HCT116 (cell line): ENCODE data around the gene PTGES2. TPM values are rescaled to one million over a fixed set of nuclear protein-coding genes. Genes with fewer than 3 reads are reported as not detected.
A peak's percentile ranks its signal among the peaks of the same experiment; 100 is the strongest.

ENCODE experiments used
- ATAC-seq: fragments of 200-7000 bp; cut with Tn5 transposase; 2 replicates; pipeline ENCODE4 v1.9.1; 2020; ENCODE audit warnings: mild to moderate bottlenecking, moderate library complexity
- BruUV-seq: library from RNA; stranded (reverse); fragments of 400-500 nt; replicated peaks from 2 replicates; lab custom pipeline; 2021; lab: Mats Ljungman, UMichigan
- CTCF ChIA-PET: fragments of 300-600 bp; sonication (Branson Sonifier 250); formaldehyde crosslinking; loops from one replicate; lab custom pipeline; 2021; ENCODE audit warnings: antibody characterized with exemption; lab: Charles Lee
- POLR2A ChIA-PET: fragments of 300-600, 350-600 bp; sonication (Branson Sonifier 250); formaldehyde crosslinking; loops from one replicate; lab custom pipeline; 2021; ENCODE audit warnings: antibody characterized with exemption; lab: Charles Lee
- RAD21 ChIA-PET, 2 experiments: fragments of 300-600 bp; sonication (Branson Sonifier 250); formaldehyde crosslinking; loops; one replicate each; lab custom pipeline; 2023; ENCODE audit warnings: low total read pairs in 2 of 2; ENCODE audit not compliant: uncharacterized antibody in 2 of 2, unreplicated experiment in 2 of 2, low non-redundant PET in 1 of 2; lab: Charles Lee
- DNase-seq: peaks from one replicate; pipeline ENCODE4 v3.0.0-alpha.2; 2010; ENCODE audit warnings: low read depth, low spot score
- H2AFZ ChIP-seq: fragments of 200-600 bp; shearing (Covaris generic), sonication (generic); 2 replicates; pipeline ENCODE4 v1.6.1; 2017; ENCODE audit warnings: low read depth, mixed run types, mixed read lengths, antibody characterized with exemption, low read length; ENCODE audit not compliant: poor library complexity, severe bottlenecking
- H3K27ac ChIP-seq: 2 replicates; pipeline ENCODE4 v1.5.1; 2012; ENCODE audit warnings: low read depth, low read length
- H3K27me3 ChIP-seq: fragments of 200-600 bp; sonication (generic); 2 replicates; pipeline ENCODE4 v1.6.1; 2016; ENCODE audit warnings: mixed run types, low read length, mixed read lengths; ENCODE audit not compliant: insufficient read depth
- H3K36me3 ChIP-seq, 2 experiments: fragments of 200-500 bp in 1 of 2; fragments of 200-600 bp in 1 of 2; sonication (Bioruptor generic) in 1 of 2; sonication (generic) in 1 of 2; 2 replicates each; pipeline versions ENCODE4 v1.5.1 to v1.6.1; 2014 to 2016; ENCODE audit warnings: low read length in 2 of 2, inconsistent platforms in 1 of 2, mixed read lengths in 1 of 2, mixed run types in 1 of 2; ENCODE audit not compliant: insufficient read depth in 2 of 2, control insufficient read depth in 1 of 2
- H3K4me1 ChIP-seq, 2 experiments: fragments of 200-600 bp in 1 of 2; sonication (generic) in 1 of 2; 2 replicates each; pipeline versions ENCODE4 v1.5.1 to v1.6.1; 2012 to 2017; ENCODE audit warnings: low read length in 2 of 2, inconsistent platforms in 1 of 2, mild to moderate bottlenecking in 1 of 2, mixed read lengths in 1 of 2, mixed run types in 1 of 2, moderate library complexity in 1 of 2; ENCODE audit not compliant: insufficient read depth in 2 of 2, control insufficient read depth in 1 of 2
- H3K4me2 ChIP-seq: fragments of 200-600 bp; sonication (generic); 2 replicates; pipeline ENCODE4 v1.6.1; 2017; ENCODE audit warnings: mixed run types, low read length, mixed read lengths
- H3K4me3 ChIP-seq, 2 experiments: fragments of 200-600 bp in 1 of 2; sonication (generic) in 1 of 2; replicated peaks in 1 of 2; 2 replicates each; pipeline ENCODE4 v1.5.1; 2011 to 2016; ENCODE audit warnings: low read length in 2 of 2, control low read depth in 1 of 2, low read depth in 1 of 2, mild to moderate bottlenecking in 1 of 2, mixed read lengths in 1 of 2, mixed run types in 1 of 2
- H3K79me2 ChIP-seq: fragments of 200-600 bp; sonication (generic); 2 replicates; pipeline ENCODE4 v1.6.1; 2017; ENCODE audit warnings: mild to moderate bottlenecking, mixed run types, low read length, moderate library complexity, mixed read lengths; ENCODE audit not compliant: insufficient read depth
- H3K9ac ChIP-seq: fragments of 200-600 bp; sonication (generic); 2 replicates; pipeline ENCODE4 v1.6.1; 2016; ENCODE audit warnings: low read length, mixed read lengths
- H3K9me2 ChIP-seq: fragments of 200-600 bp; sonication (generic), shearing (Covaris generic); 2 replicates; pipeline ENCODE4 v1.6.1; 2017; ENCODE audit warnings: mixed run types, mild to moderate bottlenecking, moderate library complexity; ENCODE audit not compliant: insufficient read depth
- H3K9me3 ChIP-seq, 2 experiments: fragments of 200-500 bp in 1 of 2; fragments of 200-600 bp in 1 of 2; sonication (Bioruptor generic) in 1 of 2; sonication (generic) in 1 of 2; 2 replicates each; pipeline ENCODE4 v1.6.1; 2014 to 2017; ENCODE audit warnings: low read length in 2 of 2, mixed read lengths in 2 of 2, inconsistent platforms in 1 of 2, low read depth in 1 of 2, mild to moderate bottlenecking in 1 of 2, mixed run types in 1 of 2, moderate library complexity in 1 of 2; ENCODE audit not compliant: control insufficient read depth in 1 of 2, insufficient read depth in 1 of 2
- H4K20me1 ChIP-seq: fragments of 200-600 bp; sonication (generic), shearing (Covaris generic); 2 replicates; pipeline ENCODE4 v1.6.1; 2017; ENCODE audit warnings: mixed run types, mild to moderate bottlenecking, moderate library complexity; ENCODE audit not compliant: insufficient read depth
- ATF3 ChIP-seq: IDR thresholded peaks from 2 replicates; pipeline ENCODE4 v1.6.1; 2012
- CBX3 ChIP-seq: IDR thresholded peaks from 2 replicates; pipeline ENCODE4 v1.6.1; 2012; ENCODE audit warnings: low read depth
- CEBPB ChIP-seq: IDR thresholded peaks from 2 replicates; pipeline ENCODE4 v1.6.1; 2012; ENCODE audit warnings: low read depth
- CTCF ChIP-seq, 3 experiments: fragments of 200-600 bp in 1 of 3; sonication (generic) in 1 of 3; IDR thresholded peaks in 2 of 3; conservative IDR thresholded peaks in 1 of 3; 2 replicates each; pipeline ENCODE4 v1.5.1; 2012 to 2017; ENCODE audit warnings: low read depth in 2 of 3, low read length in 2 of 3, antibody characterized with exemption in 1 of 3, borderline replicate concordance in 1 of 3, control low read depth in 1 of 3, mild to moderate bottlenecking in 1 of 3, mixed read lengths in 1 of 3, mixed run types in 1 of 3, moderate library complexity in 1 of 3; ENCODE audit not compliant: insufficient read depth in 1 of 3
- ELF1 ChIP-seq: IDR thresholded peaks from 2 replicates; pipeline ENCODE4 v1.6.1; 2012; ENCODE audit warnings: low read depth, borderline replicate concordance
- FOSL1 ChIP-seq: IDR thresholded peaks from 2 replicates; pipeline ENCODE4 v1.6.1; 2012; ENCODE audit warnings: low read depth
- JUND ChIP-seq: IDR thresholded peaks from 2 replicates; pipeline ENCODE4 v1.6.1; 2012
- POLR2A ChIP-seq: IDR thresholded peaks from 2 replicates; pipeline ENCODE4 v1.7.0; 2011; ENCODE audit warnings: borderline replicate concordance; ENCODE audit not compliant: insufficient read depth, insufficient read length; ENCODE audit errors: extremely low read depth
- POLR2AphosphoS5 ChIP-seq: IDR thresholded peaks from 2 replicates; pipeline ENCODE4 v1.6.1; 2011; ENCODE audit warnings: mild to moderate bottlenecking, low read depth, low read length, moderate library complexity
- RAD21 ChIP-seq: IDR thresholded peaks from 2 replicates; pipeline ENCODE4 v1.6.1; 2012; ENCODE audit warnings: low read depth, mild to moderate bottlenecking
- SP1 ChIP-seq: IDR thresholded peaks from 2 replicates; pipeline ENCODE4 v1.6.1; 2012; ENCODE audit warnings: low read depth
- SRF ChIP-seq: IDR thresholded peaks from 2 replicates; pipeline ENCODE4 v1.6.1; 2012; ENCODE audit warnings: low read depth
- TCF7L2 ChIP-seq: IDR thresholded peaks from 2 replicates; pipeline ENCODE4 v1.7.0; 2011; ENCODE audit warnings: borderline replicate concordance, inconsistent platforms; ENCODE audit not compliant: insufficient read depth, insufficient read length; ENCODE audit errors: extremely low read depth
- YY1 ChIP-seq: IDR thresholded peaks from 2 replicates; pipeline ENCODE4 v1.6.1; 2011; ENCODE audit warnings: low read length, low read depth, moderate library complexity, mild to moderate bottlenecking; ENCODE audit not compliant: insufficient replicate concordance; ENCODE audit errors: extremely low read depth
- ZFX ChIP-seq: fragments of 450-650 bp; IDR thresholded peaks from 2 replicates; pipeline ENCODE4 v1.6.1; 2017
- ZNF274 ChIP-seq: fragments of 200-500 bp; sonication (Bioruptor generic); IDR thresholded peaks from 2 replicates; pipeline ENCODE4 v1.6.1; 2014; ENCODE audit warnings: mild to moderate bottlenecking, low read depth, low read length, inconsistent platforms
- intact Hi-C: fragments of 100-400 bp; cut with micrococcal nuclease; formaldehyde crosslinking; loops from 2 replicates; pipeline ENCODE4 v1.10.0; 2022
- total RNA-seq: library from RNA; stranded (reverse); gene quantifications from one replicate; pipeline ENCODE4 v1.2.1, GENCODE V29; 2021; ENCODE audit not compliant: unreplicated experiment
- TF ChIP-seq, protein P1 (sequence below): IDR thresholded peaks from 2 replicates; pipeline ENCODE4 v1.6.1; 2012

The PTGES2 gene
- total RNA-seq, 1 experiment from 2014 or later, result 148 TPM

- DNase-seq, result peak; percentile 89
- TF ChIP-seq POLR2AphosphoS5, result peak; percentile 40; the same call in 1 of the 2 replicates
- no peak for TF ChIP-seq FOSL1
- TF ChIP-seq SP1, result 0 out of 2 replicates have a peak, but pooled peaks have one; percentile 19
- H3K4me1 ChIP-seq, result peaks cover 31 to 58% of the 10 kb centered on the region in 2 experiments
- H3K36me3 ChIP-seq, result no peaks in the 10 kb centered on the region
- H3K9ac ChIP-seq, result peak overlapping the region; percentile 39
- intact Hi-C loops, result no loop called here
- H3K27ac ChIP-seq, result peak overlapping the region; percentile 32; the same call in 1 of the 2 replicates
- no TSS peak for BruUV-seq
- ChIA-PET POLR2A (interaction anchor here (0.7 to 1.9 kb wide), 2 partner anchors 16 to 20 kb away, joined by 3 to 5 read pairs; no protein-coding TSS in a partner anchor), RAD21 (no interaction called here), CTCF (interaction anchor here (1.0 to 1.9 kb wide), 4 partner anchors 24 to 151 kb away, joined by 3 to 7 read pairs (median 3); no protein-coding TSS in a partner anchor)
- no peak overlapping the region for H2AFZ ChIP-seq
- H4K20me1 ChIP-seq, result no peaks in the 10 kb centered on the region
- H3K27me3 ChIP-seq, result no peaks in the 10 kb centered on the region
- no peak overlapping the region for H3K4me3 ChIP-seq
- no peaks in the 10 kb centered on the region for H3K9me3 ChIP-seq
- H3K79me2 ChIP-seq, result peaks cover 78% of the 10 kb centered on the region
- peak; percentile 74 for ATAC-seq
- no peaks in the 10 kb centered on the region for H3K9me2 ChIP-seq
- peak overlapping the region; percentile 57 for H3K4me2 ChIP-seq
Observed at GRCh38 chr9:128094166-128094949, 33.2 kb downstream of the PTGES2 start.

GRCh38 chr9:128093011-128093410 lies 34.5 kb downstream of the PTGES2 start:
- peak overlapping the region; percentile 32; the same call in 1 of the 2 replicates for H3K27ac ChIP-seq
- no peak for ATAC-seq
- no peaks in the 10 kb centered on the region for H3K9me2 ChIP-seq
- peaks cover 22 to 45% of the 10 kb centered on the region in 2 experiments for H3K4me1 ChIP-seq
- RAD21 ChIA-PET, result no interaction called here
- H3K36me3 ChIP-seq, result no peaks in the 10 kb centered on the region
- intact Hi-C loops, result no loop called here
- POLR2A ChIA-PET, result interaction anchor here (1.0 to 1.9 kb wide), 2 partner anchors 12 to 14 kb away, joined by 5 read pairs; no protein-coding TSS in a partner anchor
- H3K9me3 ChIP-seq, result no peaks in the 10 kb centered on the region
- no peak overlapping the region for H3K4me3 ChIP-seq
- H2AFZ ChIP-seq, result no peak overlapping the region
- H3K4me2 ChIP-seq, result no peak overlapping the region
- H4K20me1 ChIP-seq, result 0 out of 2 replicates have a peak, but pooled peaks cover 4% of the 10 kb centered on the region
- no peaks in the 10 kb centered on the region for H3K27me3 ChIP-seq
- H3K79me2 ChIP-seq, result peaks cover 81% of the 10 kb centered on the region
- CTCF ChIA-PET, result interaction anchor here (0.8 to 1.6 kb wide), 6 partner anchors 8 to 41 kb away, joined by 3 to 7 read pairs (median 3); no protein-coding TSS in a partner anchor
- BruUV-seq, result no TSS peak
- DNase-seq, result no peak
- peak overlapping the region; percentile 39; the same call in 1 of the 2 replicates for H3K9ac ChIP-seq
- no peak for TF ChIP-seq ATF3
- no peak for TF ChIP-seq YY1
- TF ChIP-seq ZFX, result no peak
- no peak for TF ChIP-seq SP1
- TF ChIP-seq FOSL1, result no peak
- no peak for TF ChIP-seq ELF1
- TF ChIP-seq RAD21, result no peak
- TF ChIP-seq, protein P1, sequence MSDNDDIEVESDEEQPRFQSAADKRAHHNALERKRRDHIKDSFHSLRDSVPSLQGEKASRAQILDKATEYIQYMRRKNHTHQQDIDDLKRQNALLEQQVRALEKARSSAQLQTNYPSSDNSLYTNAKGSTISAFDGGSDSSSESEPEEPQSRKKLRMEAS, result no peak
- no peak for TF ChIP-seq CBX3
- TF ChIP-seq POLR2A, result no peak
- no peak for TF ChIP-seq ZNF274
- no peak for TF ChIP-seq CTCF (IDR thresholded peaks at IDR 0.05 in 2 of 3, conservative IDR thresholded peaks at IDR 0.05 in 1 of 3; ENCODE audit: borderline replicate concordance in 1 of 3, insufficient read depth in 1 of 3, low read depth in 2 of 3, low read length in 2 of 3)
- TF ChIP-seq JUND, result no peak
- no peak for TF ChIP-seq TCF7L2
- no peak for TF ChIP-seq SRF
- no peak for TF ChIP-seq CEBPB
